SK-N-SH (cell line): ENCODE data around the gene KLHL17.
"Not testable (repeated sequence)": the region's sequence is repeated elsewhere in the genome, so short reads cannot be mapped to it uniquely, and the experiment has no call there.

ENCODE experiments used
- EP300 ChIP-seq, 2 experiments: IDR thresholded peaks; 2 replicates each; pipeline versions ENCODE4 v1.4.0 to v1.6.1; 2012; ENCODE audit warnings: borderline replicate concordance in 1 of 2, low read depth in 1 of 2, low read length in 1 of 2
- GATA2 ChIP-seq: sonication (generic); formaldehyde crosslinking; IDR thresholded peaks from 2 replicates; pipeline ENCODE4 v1.5.0; 2020; ENCODE audit warnings: mild to moderate bottlenecking, missing genetic modification reagents
- MXI1 ChIP-seq: IDR thresholded peaks from 2 replicates; pipeline ENCODE4 v1.6.1; 2012; ENCODE audit warnings: mild to moderate bottlenecking, low read depth, low read length, improper control_type of control experiment
- POLR2AphosphoS5 ChIP-seq: IDR thresholded peaks from 2 replicates; pipeline ENCODE4 v1.6.1; 2012; ENCODE audit warnings: low read depth, low read length
- RAD21 ChIP-seq: IDR thresholded peaks from 2 replicates; pipeline ENCODE4 v1.6.1; 2012; ENCODE audit warnings: mild to moderate bottlenecking, low read length
- REST ChIP-seq: IDR thresholded peaks from 2 replicates; pipeline ENCODE4 v1.6.1; 2012; ENCODE audit warnings: mild to moderate bottlenecking, low read depth, low read length, moderate library complexity
- SIN3A ChIP-seq: IDR thresholded peaks from 2 replicates; pipeline ENCODE4 v1.6.1; 2012; ENCODE audit warnings: low read depth, mild to moderate bottlenecking, low read length, moderate library complexity, borderline replicate concordance
- SMC3 ChIP-seq: IDR thresholded peaks from 2 replicates; pipeline ENCODE4 v1.6.1; 2012; ENCODE audit warnings: low read depth, low read length, improper control_type of control experiment
- TF ChIP-seq, protein P1 (sequence below): fragments of 200-600 bp; sonication (generic); IDR thresholded peaks from 2 replicates; pipeline ENCODE4 v1.6.1; 2017; ENCODE audit warnings: antibody characterized with exemption, mild to moderate bottlenecking, moderate library complexity
- TF ChIP-seq, protein P2 (sequence below): IDR thresholded peaks from 2 replicates; pipeline ENCODE4 v1.4.0; 2012; ENCODE audit warnings: low read depth

GRCh38 chr1:1012736-1013104 is 52.3 kb downstream of the KLHL17 start:
- TF ChIP-seq, protein P1, sequence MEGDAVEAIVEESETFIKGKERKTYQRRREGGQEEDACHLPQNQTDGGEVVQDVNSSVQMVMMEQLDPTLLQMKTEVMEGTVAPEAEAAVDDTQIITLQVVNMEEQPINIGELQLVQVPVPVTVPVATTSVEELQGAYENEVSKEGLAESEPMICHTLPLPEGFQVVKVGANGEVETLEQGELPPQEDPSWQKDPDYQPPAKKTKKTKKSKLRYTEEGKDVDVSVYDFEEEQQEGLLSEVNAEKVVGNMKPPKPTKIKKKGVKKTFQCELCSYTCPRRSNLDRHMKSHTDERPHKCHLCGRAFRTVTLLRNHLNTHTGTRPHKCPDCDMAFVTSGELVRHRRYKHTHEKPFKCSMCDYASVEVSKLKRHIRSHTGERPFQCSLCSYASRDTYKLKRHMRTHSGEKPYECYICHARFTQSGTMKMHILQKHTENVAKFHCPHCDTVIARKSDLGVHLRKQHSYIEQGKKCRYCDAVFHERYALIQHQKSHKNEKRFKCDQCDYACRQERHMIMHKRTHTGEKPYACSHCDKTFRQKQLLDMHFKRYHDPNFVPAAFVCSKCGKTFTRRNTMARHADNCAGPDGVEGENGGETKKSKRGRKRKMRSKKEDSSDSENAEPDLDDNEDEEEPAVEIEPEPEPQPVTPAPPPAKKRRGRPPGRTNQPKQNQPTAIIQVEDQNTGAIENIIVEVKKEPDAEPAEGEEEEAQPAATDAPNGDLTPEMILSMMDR: not testable (repeated sequence)
- TF ChIP-seq MXI1; REST; EP300 (IDR thresholded peaks at IDR 0.05; ENCODE audit: borderline replicate concordance in 1 of 2, low read depth in 1 of 2, low read length in 1 of 2); GATA2 (CRISPR knock-in tag); RAD21; SMC3; POLR2AphosphoS5; SIN3A: not testable (repeated sequence)
- TF ChIP-seq, protein P2, sequence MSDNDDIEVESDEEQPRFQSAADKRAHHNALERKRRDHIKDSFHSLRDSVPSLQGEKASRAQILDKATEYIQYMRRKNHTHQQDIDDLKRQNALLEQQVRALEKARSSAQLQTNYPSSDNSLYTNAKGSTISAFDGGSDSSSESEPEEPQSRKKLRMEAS: not testable (repeated sequence)
